DMS153 treated with DMSO at 0.1 percent for 48 hours (cell line): ENCODE measurements around the gene SMG6.
"Not testable (repeated sequence)": the region's sequence is repeated elsewhere in the genome, so short reads cannot be mapped to it uniquely, and the experiment has no call there.

Source experiments
- DNase-seq: peaks from one replicate; lab custom pipeline; 2025; ENCODE audit not compliant: unreplicated experiment; lab: John Stamatoyannopoulos, UW

Gene SMG6

DNA sequence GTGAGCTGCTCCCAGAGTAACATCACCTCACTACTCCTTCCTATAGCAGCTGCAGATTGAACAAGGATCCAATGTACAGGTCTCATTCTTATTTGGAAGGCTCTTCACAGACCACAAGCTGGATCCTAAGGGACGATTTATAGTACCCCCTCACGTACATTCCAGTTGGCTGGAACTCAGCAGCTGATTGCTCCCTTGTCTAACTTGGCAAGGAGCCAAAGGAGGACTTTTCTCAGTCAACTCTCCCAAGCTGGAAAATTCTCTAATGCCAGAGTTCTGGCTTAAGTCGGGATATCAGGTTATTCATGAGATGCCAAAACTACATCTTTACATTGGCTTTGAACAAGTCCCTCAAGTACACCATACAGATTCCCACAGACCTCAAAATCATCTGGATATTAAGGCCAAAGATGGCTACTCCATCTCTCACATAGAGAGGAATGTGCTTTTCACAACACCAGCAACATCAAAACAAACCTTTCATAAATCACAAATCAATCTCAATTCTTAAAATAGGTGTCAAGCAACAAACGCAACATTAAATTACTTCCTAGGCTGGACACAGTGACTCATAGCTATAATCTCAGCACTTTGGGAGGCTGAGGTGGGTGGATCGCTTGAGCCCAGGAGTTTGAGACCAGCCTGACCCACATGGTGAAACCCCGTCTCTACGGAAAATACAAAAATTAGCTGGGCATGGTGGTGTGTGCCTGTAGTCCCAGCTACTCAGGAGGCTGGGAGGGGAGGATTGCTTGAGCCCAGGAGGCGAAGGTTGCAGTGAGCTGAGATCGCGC is 39.3 kb downstream of the SMG6 start:
- no peak for DNase-seq

DNA sequence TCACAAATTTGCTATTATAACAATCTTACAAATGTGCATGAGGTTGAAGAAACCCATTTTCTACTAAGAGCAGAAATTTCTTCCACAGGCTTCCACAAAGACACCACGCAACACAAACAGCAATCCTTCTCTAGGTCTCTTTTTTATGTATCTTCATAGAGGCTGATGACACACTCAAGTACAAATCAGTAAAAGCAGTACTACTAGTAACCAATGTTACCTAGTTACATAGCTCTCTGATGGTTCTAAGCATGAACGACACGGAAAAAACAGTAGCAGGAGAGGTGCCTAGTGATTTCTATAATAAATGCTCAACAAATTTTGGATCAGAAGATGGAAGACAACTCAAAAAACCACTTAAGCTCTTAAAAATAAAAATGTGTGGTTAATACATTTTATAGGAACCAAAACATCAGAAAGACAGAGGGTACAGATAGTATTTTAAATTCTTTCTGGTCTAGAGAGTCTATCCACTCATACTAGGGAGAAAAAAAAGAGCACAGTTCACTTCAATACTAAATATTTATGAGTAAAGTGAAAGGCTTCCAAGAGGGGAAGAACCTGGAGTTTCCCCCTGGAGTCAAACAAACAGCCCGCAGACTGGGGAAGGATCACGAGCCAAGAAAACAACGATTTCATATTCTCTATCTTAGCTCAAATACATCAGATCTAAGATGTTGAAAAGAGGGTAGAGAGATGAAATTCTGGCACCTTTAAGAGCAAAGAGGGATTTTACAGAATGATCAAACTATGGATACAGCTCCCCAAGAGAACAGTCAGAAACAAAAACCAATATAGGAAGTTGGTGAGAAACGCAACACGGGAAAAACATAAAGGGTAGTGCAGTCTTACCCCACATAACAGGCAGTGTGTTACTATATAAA is 40.2 kb downstream of the SMG6 start:
- DNase-seq, result no peak

- DNase-seq, result no peak
Measured at GRCh38 chr17:2262135-2262587, 41.4 kb downstream of the SMG6 start.

- no peak for DNase-seq
Measured at GRCh38 chr17:2259769-2260536, 43.6 kb downstream of the SMG6 start.

DNA sequence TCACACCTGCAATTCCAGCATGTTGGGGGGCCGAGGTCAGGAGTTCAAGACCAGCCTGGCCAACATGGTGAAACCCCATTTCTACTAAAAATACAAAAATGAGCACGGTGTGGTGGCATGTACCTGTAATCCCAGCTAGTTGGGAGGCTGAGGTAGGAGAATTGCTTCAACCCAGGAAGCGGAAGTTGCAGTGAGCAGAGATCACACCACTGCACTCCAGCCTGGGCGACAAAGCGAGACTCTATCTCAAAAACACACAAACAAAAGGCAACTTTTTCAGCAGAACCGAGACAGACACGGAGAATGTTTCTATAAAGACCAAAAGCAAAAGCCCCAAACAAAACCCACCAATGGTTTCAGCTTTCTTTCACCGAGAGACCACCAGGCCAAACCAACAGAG is 44.8 kb downstream of the SMG6 start:
- not testable (repeated sequence) for DNase-seq

- no peak for DNase-seq
Measured at GRCh38 chr17:2253768-2254406, 49.7 kb downstream of the SMG6 start.

GRCh38 chr17:2253362-2253761 is 50.2 kb downstream of the SMG6 start:
- no peak for DNase-seq

DNA sequence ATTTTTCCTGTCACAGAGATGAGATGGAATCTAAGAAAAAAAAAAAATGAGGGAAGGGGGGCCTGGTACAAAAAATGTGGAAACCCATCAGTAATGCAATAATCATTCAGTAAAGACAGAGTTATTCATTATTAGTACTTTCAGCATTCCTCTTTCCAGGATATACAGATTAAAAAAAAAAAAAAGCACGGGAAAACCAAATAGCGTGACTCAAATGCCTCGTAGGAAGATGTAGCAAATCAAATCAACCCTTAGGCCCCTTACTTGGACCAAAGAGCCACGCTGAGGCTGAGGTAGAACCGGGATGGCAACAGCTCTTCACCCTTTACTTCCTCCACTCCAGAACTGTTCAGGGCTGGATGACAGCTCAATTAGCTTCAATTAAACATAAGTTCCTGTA is 52.5 kb downstream of the SMG6 start:
- DNase-seq, result no peak

- DNase-seq, result no peak
Measured at GRCh38 chr17:2250140-2251095, 53.2 kb downstream of the SMG6 start.

GRCh38 chr17:2247005-2247404 is 56.6 kb downstream of the SMG6 start:
- DNase-seq, result no peak

DNA sequence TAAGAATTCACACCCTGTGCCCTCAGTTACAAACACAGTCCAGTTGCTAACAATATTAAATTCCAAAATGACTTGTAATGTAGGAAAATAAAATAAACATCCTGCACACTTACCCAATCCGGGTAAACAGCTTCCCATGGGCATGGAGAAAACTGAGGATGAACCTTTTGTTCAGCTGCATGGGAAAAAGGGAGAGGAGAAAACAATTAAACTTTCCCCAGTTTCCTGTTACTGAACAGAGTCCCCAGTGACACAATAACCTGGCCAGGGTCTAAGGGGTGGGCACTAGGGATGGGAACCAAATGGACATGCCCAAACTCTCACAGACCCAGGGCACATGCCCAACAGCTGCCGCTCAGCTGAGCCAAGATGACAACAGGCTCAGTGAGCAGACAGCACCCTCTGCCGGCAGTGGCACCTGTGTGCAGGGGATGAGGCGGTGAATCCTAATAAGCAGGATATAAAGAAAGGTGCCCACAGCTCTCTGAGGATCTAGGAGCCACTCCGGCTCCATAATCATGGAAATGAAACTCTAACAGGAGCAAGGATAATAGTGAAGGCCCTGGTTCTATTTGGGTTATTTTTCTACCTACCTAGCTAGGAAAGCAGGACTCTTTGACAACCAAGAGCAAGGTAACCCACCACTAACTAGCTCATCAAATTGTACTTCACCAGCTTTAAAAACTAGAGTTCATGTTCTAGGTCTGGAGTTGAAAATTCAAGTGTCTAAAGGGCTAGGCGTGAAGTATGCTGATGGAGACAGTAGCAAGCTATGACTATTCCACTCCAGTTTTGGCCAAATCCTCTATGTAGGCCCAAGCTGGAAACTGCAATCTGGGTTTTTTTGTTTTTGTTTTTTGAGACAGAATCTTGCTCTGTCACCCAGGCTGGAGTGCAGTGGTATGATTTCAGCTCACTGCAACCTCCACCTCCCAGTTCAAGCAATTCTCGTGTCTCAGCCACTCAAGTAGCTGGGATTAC is 58.8 kb downstream of the SMG6 start:
- DNase-seq, result no peak

DNA sequence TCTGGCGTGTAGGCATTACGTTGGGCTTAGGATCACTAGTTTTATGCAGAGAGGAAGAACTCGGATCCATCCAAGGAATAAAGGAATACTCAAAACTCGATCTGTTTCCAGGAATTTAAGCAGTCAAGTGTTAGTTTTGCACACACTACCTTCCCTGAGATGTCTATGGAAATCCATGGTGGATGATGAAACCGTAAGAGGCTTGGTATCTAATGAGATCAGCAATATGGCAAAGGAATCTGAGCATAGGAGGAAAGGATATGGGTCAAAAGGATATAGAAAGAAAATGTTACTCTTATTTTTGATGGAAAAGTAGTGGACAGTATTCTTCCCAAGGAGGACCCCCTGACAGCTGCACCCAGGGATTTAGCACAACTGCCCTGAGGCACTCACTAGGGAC is 59.6 kb downstream of the SMG6 start:
- DNase-seq, result no peak

- DNase-seq, result no peak
Measured at GRCh38 chr17:2241823-2242222, 61.8 kb downstream of the SMG6 start.

DNA sequence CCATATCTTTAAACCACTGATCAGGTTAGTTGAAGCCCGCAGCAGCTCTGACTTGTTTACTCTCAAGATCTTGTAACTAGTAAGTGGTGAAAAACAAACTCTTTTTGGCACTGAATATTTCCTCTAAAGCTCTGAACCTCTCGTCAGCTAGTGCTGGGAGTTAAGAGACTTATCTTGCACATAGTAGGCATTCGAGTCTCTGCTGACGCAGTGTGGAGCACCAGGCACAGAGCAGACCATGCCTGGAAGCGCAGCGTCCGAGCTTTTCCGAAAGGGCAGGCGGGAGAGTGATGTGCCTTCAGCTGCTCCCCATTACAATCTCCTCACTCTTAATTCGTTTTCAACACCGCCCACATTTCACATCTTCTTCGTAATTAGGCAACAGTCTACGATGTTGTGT is 63.0 kb downstream of the SMG6 start:
- DNase-seq, result no peak

DNA sequence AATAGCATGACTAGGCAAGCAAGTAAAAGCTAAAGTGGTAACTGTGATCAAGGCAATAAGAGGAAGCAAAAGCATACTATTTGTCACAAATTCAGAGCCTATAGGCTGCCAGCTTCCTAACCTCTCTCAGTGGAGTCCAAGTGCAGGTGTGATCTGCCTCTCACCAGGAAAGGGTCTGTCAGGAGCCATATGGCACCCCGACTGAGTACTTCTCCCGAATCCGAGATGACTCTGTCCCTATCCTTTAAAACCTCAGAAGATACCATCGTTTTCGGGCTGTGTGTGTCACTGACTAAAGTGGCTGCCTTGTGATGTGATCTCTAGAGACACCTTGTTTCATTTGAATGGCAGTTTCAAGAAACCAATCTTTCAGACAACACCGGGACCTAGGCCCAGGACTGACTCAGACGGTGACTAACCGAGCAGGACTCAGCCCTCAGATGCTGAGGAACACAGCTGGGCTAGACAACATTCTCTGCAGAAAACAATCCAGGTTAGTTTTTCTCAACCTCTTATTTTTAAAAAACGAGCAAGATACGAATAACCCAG is 63.6 kb downstream of the SMG6 start:
- DNase-seq, result no peak

DNA sequence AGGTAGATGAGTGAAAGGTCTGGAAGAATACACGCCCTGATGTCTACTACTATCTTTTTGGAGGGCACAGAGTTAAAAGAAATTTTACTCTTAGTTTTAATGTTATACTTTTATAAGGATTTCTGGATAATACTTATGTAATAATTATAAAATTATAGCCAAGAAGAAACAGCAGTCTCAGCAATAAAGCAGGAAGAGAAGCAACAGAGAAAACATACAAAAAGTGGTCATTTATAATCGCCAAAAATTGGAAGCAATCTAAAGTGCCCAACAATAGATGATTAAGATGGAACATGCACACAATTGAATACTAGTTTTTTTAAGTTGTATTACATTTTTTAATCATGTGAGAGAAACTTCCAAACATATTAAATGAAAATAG is 64.4 kb downstream of the SMG6 start:
- no peak for DNase-seq

GRCh38 chr17:2238432-2239169 is 65.0 kb downstream of the SMG6 start:
- no peak for DNase-seq

- no peak for DNase-seq
Measured at GRCh38 chr17:2237950-2238349, 65.6 kb downstream of the SMG6 start.
